ENCODE results near the gene TNFAIP2.

DNA sequence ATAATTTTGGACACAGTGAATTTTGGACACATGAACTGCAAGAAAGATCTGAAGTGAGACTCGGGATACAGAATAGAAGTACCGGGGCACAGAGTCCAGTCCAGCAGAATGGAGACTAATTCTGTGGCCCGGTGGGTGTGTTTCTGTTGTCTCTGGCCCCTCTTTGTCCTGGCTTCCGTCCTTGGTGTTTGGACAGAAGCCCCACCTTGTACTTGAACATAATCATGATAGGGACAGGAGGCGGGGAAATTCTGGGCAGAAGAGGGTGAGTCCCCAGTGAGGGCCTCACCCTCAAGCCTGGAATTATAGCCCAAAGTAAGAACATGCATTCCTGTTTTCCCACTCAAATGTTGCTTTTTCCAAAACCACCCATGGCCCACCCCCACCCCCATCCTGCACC is 39.9 kb downstream of the TNFAIP2 start:
- no peak for TF ChIP-seq POLR2A (IDR thresholded peaks at IDR 0.05; ENCODE audit: low read depth, low read length)
- TF ChIP-seq, protein P1, sequence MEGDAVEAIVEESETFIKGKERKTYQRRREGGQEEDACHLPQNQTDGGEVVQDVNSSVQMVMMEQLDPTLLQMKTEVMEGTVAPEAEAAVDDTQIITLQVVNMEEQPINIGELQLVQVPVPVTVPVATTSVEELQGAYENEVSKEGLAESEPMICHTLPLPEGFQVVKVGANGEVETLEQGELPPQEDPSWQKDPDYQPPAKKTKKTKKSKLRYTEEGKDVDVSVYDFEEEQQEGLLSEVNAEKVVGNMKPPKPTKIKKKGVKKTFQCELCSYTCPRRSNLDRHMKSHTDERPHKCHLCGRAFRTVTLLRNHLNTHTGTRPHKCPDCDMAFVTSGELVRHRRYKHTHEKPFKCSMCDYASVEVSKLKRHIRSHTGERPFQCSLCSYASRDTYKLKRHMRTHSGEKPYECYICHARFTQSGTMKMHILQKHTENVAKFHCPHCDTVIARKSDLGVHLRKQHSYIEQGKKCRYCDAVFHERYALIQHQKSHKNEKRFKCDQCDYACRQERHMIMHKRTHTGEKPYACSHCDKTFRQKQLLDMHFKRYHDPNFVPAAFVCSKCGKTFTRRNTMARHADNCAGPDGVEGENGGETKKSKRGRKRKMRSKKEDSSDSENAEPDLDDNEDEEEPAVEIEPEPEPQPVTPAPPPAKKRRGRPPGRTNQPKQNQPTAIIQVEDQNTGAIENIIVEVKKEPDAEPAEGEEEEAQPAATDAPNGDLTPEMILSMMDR (IDR thresholded peaks at IDR 0.05; ENCODE audit: extremely low read depth in 1 of 2, insufficient read depth in 1 of 2, low read depth in 1 of 2, low read length in 2 of 2): no peak
- TF ChIP-seq, protein P2, sequence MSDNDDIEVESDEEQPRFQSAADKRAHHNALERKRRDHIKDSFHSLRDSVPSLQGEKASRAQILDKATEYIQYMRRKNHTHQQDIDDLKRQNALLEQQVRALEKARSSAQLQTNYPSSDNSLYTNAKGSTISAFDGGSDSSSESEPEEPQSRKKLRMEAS (IDR thresholded peaks at IDR 0.05; ENCODE audit: insufficient read depth, insufficient read length): no peak
- no peak for TF ChIP-seq EZH2 (IDR thresholded peaks at IDR 0.05; ENCODE audit: borderline replicate concordance, low read depth, low read length, severe bottlenecking)
- no peak for TF ChIP-seq POLR2AphosphoS5 (IDR thresholded peaks at IDR 0.05; ENCODE audit: insufficient read depth, low read depth, low read length)
- no peak for TF ChIP-seq MYC (IDR thresholded peaks at IDR 0.05; ENCODE audit: low read depth, low read length)
